Lung microvascular endothelial cell (primary cell): ENCODE measurements around the gene SH3BP5. TPM values are rescaled to one million over a fixed set of nuclear protein-coding genes. Genes with fewer than 3 reads are reported as not detected.

ENCODE experiments used
- DNase-seq, 2 donors: peaks; one replicate each; pipeline versions ENCODE4 v3.0.0 to v3.0.0-alpha.2; 2010; ENCODE audit warnings: low read depth in 2 of 2
- total RNA-seq: library from RNA; depleted of rRNA; stranded (reverse); fragments of >200 nt; gene quantifications from 2 replicates; pipeline ENCODE4 v1.2.1, GENCODE V29; 2014

Gene SH3BP5
- total RNA-seq, 1 donor from 2014 or later, result 42.3 TPM

DNA sequence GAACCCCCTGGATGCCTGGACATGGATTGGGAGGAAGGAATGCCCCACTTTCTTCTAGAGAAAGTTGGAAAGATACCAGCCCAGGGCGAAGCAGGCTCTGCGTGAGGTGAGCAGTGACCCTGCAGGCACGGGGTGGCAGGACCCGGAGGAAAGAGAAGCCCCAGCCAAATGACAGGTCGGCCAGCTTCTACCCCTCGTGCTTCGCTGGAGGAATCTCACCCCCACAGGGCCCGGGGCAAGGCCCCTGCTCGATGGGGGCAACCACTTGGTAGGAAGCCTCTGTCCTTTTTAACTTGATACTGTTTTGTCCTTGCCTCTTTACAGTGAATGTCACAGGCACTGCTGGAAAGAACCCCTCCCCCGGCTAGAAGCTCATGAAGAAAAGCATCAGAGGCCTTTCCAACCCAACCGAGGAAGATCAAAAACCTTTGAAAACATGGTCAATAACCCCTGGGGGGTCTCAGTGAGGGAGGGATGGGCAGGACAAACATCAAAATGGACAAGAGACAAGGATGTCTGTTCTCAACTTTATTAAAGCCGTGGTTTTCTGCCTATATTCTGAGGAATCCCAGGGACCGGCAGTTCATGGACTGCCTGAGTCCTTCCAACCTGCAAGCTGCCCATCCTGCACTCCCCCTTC is 54.4 kb downstream of the SH3BP5 start:
- no peak for DNase-seq

DNA sequence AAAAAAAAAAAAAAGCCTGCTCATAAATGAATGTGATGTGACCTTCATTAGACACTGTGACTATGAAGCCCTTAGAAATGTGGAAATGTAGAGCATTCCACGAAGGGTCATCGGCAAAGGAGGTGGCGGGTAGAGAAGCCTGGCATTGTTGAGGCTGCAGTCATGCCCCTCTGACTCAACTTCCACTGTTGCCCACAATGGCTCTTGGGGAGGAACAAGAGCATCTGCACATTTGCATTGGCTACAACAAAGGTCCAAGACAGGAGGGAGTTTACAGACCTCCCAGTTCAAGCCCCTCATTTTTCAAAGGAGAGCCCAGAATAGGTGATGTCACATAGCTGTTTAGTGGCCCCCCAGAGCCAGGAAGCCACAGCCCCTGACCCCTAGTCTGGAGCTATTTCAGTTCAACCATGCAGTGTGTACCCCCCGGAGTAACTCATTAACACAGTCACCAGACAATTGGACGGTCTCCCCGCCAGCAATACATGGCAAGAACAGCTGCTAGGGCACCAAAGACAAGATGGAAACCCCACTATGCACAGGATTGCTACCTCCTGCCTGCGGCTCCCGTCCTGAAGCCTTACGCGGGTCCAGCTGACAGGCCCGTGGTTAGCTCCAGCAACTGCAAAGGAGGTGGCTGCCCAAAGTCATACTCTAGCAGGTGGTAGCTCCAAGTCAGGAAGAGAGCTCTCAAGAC is 56.2 kb downstream of the SH3BP5 start:
- DNase-seq, result peak in 1 of 2 donors; percentile 51

DNA sequence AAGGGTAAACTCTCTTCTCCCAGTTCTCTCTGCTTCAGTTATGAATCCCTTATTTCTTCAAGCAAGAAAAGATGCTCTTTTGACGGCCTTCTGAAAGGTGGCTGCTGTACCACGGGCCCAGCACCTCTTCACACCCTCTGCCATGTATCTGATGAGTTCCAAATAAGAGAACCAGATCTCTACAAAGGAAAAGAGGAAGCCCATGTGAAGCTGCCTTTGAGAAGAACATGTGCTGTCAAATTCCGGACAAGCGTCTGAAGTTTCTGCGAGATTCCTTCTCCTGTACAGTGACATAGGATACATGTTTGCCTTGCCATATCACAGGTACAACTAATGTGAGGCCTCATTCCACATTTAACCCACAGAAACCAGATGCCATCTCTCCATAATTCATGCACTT is 59.2 kb downstream of the SH3BP5 start:
- DNase-seq, result no peak

DNA sequence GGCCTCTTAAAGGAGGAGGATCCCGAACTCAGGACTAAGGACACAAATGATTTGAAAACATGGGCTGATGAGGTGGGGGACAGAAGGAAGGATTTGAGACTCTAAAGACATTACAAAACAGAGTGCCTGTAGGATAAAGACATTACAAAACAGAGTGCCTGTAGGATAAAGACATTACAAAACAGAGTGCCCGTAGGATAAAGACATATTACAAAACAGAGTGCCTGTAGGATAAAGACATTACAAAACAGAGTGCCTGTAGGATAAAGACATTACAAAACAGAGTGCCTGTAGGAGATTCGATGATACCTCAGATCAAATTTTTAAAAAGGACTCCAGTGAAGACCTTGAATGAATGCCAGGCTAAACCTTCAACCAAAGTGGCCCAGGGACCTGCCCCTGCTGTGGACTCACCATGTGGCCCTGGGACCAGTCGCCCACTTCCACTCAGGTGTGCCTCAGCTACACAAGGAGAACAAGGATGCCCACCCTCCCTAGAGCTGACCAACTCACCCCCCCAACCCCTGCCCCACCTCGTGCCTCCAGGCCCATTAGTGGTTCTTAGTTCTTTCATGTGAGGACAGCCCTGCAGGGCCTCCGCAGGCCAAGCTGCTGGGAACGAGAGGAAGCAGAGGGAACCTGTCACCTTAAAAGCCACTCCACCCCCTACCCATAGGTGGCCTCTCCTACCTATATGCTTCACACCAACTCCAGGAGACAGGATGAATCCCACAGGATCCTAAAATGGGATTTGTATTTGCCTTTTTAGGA is 59.8 kb downstream of the SH3BP5 start:
- DNase-seq, result no peak

DNA sequence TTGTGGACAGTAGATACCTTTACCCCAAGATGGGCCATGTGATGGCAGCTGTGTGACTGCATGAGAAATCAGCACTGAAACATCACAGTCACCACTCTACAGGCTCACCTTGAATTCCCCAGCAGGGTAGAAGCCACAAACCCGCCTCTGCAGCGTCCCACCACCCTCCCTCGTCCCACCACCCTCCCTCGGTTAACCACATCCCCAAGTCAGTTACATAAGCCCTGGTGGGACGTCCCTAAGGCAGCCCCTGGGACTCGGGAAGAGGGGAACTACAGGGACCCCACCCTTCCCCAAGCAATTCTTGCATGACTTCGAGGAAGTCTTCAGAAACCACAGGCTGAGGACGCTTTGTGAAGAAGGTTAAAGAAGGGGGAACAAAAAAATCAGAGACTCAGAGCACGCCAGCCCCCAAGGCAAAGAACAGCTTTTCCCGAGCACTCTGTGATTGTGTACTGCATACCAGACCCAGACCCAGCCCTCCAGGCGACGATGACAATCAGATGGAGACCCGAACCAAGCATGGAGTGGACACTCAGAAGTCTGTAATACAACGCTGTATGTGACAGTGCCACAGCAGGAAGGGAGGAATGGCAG is 60.5 kb downstream of the SH3BP5 start:
- DNase-seq, result no peak

GRCh38 chr3:15271030-15271429 is 61.4 kb downstream of the SH3BP5 start:
- DNase-seq, result no peak

DNA sequence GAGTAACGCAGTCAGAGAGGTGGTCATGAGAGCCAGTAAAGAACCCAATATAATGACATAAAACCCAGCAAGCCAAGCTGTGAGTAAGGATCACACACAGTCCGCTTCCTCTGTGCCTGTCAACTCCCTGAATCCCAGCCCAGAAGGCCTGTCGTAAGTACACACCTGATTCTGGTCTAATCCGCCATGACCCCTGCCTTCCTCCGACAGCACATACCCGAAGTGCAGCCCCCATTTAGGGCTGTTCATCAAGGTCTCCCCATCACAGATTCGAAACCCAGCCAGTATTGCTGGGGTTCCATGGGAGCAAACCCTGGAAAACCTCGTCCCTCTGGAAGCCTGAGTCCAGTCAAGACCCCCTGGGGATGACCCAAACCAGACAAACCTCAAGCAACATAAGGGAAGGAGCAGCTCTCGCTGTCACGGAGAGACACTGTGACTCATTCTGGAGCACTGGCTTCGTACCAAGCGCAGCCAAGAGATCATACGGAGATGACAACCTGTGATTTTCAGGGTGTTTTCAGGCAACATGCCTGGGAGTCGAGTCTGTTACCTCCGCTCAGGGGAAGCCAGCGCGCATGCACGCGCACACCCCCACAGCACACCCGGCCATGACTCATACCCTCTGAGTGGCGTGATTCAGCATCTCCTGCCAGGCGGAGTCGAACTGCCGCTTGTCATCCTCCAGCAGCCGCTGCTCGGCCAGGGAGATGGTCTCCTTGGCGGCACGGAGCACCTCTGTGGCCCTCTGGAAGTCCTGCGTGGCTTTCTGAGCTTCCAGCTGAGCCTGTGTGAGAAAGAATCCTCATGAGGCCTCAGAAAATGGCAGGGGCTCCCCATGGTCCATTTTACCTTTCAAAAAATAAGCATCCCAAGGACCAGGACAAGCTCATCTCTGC is 63.0 kb downstream of the SH3BP5 start:
- DNase-seq, result peak; percentile 94 to 98

GRCh38 chr3:15268033-15268631 is 64.3 kb downstream of the SH3BP5 start:
- peak; percentile 89 to 90 for DNase-seq

GRCh38 chr3:15267502-15267901 is 64.9 kb downstream of the SH3BP5 start:
- DNase-seq, result no peak

DNA sequence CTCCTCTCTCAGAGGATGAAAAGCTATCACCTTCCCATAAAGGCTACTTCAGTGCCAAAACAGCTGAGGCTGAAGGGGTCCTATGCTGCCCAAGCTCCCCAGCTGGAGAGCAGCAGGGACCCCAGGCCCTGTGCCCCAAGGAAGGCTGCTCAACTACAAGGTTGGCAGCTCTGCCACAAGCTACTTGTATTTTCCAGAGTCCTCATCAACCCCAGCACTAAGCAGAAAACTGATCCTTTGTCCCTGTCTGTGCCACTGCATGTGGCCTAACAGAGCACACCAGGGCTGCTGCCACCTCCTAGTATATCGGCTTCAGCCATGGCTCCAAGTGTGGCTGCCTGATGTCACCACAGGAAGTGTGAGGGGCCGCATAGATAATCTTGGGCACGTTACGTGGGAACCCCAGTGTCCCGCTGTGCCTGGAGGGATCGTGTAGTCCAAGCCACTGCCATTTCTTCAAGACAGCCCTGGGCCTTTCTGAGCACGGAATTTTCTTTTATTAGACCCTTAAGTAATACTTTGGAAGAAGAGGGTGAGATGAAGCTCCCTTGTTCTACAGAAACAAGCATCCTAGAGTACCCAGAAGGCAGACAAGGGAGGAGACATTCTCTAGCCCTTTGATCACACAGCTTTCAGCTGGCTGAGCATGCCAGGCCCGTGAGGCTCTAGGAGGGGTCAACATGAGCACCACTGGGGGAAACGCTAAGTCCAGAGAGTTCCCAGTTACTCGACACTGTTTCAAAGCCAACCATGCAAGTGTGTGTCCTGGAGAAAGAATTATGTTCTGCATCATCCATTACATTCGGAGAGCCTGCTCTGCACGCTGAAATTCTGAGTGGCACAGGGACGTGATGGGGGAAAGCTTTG is 65.6 kb downstream of the SH3BP5 start:
- no peak for DNase-seq

GRCh38 chr3:15265655-15266509 is 66.5 kb downstream of the SH3BP5 start:
- no peak for DNase-seq

DNA sequence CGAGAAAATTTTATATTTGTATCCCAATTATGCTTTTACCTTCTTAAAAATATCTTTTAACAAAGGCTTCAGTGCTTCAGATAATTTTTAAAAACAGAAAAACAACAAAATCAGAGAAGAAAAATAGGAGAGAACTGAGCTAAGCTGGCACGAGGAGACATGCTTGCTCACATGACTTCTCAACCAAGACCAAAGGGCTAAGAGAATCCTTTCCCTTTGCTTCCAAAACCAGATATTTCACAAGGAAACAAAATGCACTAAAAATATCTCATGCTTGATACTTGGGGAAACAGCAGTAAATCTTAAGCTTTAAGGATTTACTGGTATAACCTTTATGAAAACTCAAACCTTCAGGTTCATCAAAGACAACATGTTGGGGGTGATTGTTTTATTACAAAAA is 67.9 kb downstream of the SH3BP5 start:
- DNase-seq, result no peak

DNA sequence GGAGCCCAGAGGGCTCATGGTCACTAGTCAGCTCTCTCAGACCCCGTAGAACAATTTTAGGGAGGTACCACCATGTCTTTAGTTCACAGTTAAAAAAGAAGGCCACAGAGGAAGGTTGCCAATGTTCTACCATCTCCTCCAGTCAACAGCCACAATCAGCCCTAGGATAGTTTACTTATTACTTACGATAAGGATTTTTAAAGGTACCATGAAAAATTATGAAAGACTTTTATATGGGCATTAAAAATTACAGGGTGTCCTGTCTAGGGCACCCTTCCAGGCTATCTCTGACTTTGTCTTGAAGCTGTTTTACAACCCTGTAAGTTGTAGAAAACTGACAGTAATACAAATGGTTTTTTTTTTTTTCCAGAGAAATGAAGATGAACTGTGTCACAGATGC is 68.5 kb downstream of the SH3BP5 start:
- no peak for DNase-seq

DNA sequence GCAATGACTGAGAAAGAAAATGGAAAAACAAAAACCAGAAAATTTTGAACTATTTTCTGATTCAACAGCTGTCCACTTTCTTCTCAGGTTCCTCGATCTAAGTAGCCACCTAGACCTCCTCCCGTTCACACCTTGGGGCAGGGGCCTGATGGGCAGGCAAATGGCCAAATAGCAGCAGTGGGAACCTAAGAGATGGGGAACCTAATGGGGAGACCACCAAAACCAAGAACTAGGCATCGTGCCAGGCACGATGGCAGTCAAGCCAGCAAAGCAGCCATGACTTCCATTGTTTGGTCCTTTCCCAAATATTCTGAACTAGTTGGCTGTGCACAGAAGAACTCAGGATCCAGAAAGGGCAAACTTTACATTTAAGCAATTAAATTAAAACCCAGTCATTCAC is 69.3 kb downstream of the SH3BP5 start:
- no peak for DNase-seq

GRCh38 chr3:15262021-15262420 is 70.4 kb downstream of the SH3BP5 start:
- DNase-seq, result no peak

- DNase-seq, result no peak
Observed at GRCh38 chr3:15261274-15261673, 71.1 kb downstream of the SH3BP5 start.

DNA sequence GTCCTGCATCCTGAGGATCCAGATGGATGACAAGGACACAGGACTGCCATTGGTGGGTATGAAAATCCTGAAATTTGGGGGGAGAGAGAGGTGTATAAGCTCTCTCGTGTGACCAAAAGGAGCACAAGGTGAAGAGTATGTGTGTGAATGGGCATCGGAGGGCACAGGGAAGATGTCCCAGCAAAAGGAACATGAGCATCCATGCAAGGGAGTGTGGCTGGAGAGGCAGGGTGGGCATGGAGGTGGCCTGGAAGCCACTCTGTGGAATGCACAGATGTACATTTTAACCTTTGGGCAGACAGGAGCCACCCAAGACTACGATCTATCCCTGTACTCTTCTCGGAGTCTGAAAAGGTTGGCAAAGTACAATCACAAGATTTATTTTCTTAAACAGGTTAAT is 71.9 kb downstream of the SH3BP5 start:
- DNase-seq, result no peak

DNA sequence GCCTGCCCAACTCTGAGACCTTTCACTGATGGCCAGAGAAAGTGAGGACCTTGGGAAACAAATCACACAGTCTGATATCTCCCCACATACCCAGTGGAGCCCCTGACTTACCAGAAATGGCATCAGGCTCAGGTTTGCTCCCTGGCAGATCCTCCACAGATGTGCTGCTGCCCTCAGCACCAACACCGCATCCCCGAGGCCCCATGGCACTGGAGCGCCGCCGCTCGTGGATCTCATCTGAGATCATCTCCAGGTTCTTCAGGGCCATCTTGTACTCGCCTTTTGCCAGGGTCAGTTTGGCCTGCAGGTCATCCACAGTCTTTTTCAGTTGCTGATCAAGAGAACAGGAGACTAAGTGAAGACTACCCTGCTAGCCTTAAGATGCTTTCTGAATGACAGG is 73.7 kb downstream of the SH3BP5 start:
- no peak for DNase-seq

DNA sequence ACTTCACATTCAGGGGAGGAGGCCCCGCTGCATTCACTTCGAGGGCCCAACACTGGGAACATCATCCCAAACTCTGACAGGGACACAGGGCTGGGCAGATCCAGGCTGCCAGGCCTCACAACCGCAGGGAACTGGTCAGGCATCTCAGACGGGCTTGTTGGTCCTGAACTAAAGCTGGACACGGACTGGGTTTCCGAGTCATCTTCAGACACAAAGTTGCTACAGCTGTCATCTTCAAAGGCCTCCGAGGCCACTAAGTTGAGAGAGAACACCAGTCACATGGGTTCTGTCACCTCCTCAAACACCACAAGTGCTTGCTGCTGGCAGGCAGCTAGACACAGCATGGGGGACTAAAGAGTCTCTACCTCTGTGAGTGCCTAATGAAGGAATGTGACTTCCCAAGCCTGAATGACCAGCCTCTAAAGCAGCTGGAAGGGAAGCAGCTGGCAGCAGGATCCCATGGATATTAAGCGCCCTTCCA is 75.5 kb downstream of the SH3BP5 start:
- DNase-seq, result no peak
